Activated naive CD4-positive, alpha-beta T cell treated with anti-CD3 and anti-CD28 coated beads, Interleukin-2, amount 50 U/mL, for 16 hours (primary cell): ENCODE measurements around the gene KIR3DL2.
"Not testable (repeated sequence)": the region's sequence is repeated elsewhere in the genome, so short reads cannot be mapped to it uniquely, and the experiment has no call there.

Experiments
- DNase-seq: peaks from one replicate; pipeline ENCODE4 v3.0.0-alpha.2; 2020

KIR3DL2 gene

GRCh38 chr19:54873990-54874389, 23.7 kb downstream of the KIR3DL2 start, which contains the start of gene FCAR:
TSS of gene FCAR (plus strand) at chr19:54874235. CDS start at chr19:54874290, 55 bp downstream.
- no peak for DNase-seq

GRCh38 chr19:54875506-54875905, 25.3 kb downstream of the KIR3DL2 start:
- no peak for DNase-seq

GRCh38 chr19:54877471-54877870, 27.2 kb downstream of the KIR3DL2 start:
- no peak for DNase-seq

GRCh38 chr19:54881884-54882283, 31.6 kb downstream of the KIR3DL2 start:
- DNase-seq, result no peak

- no peak for DNase-seq
These were observed 32.5 kb downstream of the KIR3DL2 start for GRCh38 chr19:54882758-54883157.

- no peak for DNase-seq
These were observed 33.0 kb downstream of the KIR3DL2 start for GRCh38 chr19:54883228-54883627.

GRCh38 chr19:54888239-54888638, 38.0 kb downstream of the KIR3DL2 start:
- no peak for DNase-seq

- no peak for DNase-seq
These were observed 39.3 kb downstream of the KIR3DL2 start for GRCh38 chr19:54889566-54889965.

- no peak for DNase-seq
These were observed 43.2 kb downstream of the KIR3DL2 start for GRCh38 chr19:54893406-54893805.

GRCh38 chr19:54894106-54894505, 43.9 kb downstream of the KIR3DL2 start:
- DNase-seq, result not testable (repeated sequence)

- DNase-seq, result no peak
These were observed 45.8 kb downstream of the KIR3DL2 start for GRCh38 chr19:54896036-54896435.

GRCh38 chr19:54898685-54899084, 48.4 kb downstream of the KIR3DL2 start:
- DNase-seq, result not testable (repeated sequence)

GRCh38 chr19:54899646-54900045, 49.4 kb downstream of the KIR3DL2 start:
- DNase-seq, result not testable (repeated sequence)

- DNase-seq, result not testable (repeated sequence)
These were observed 50.9 kb downstream of the KIR3DL2 start for GRCh38 chr19:54901153-54901552.

GRCh38 chr19:54902061-54902460, 51.8 kb downstream of the KIR3DL2 start:
- no peak for DNase-seq

- DNase-seq, result no peak
These were observed 53.1 kb downstream of the KIR3DL2 start for GRCh38 chr19:54903303-54903702.

GRCh38 chr19:54904261-54904660, 54.0 kb downstream of the KIR3DL2 start:
- not testable (repeated sequence) for DNase-seq

- no peak for DNase-seq
These were observed 55.2 kb downstream of the KIR3DL2 start for GRCh38 chr19:54905421-54905802.

- DNase-seq, result no peak
These were observed 55.7 kb downstream of the KIR3DL2 start, which contains the start of gene NCR1 for GRCh38 chr19:54905803-54906511. TSS of gene NCR1 (plus strand) at chr19:54906148. CDS start at chr19:54906188, 40 bp downstream.

- no peak for DNase-seq
These were observed 56.6 kb downstream of the KIR3DL2 start for GRCh38 chr19:54906819-54907218.

GRCh38 chr19:54907899-54908298, 57.7 kb downstream of the KIR3DL2 start:
- not testable (repeated sequence) for DNase-seq
